Fibroblast of villous mesenchyme (primary cell): ENCODE measurements around the gene LSP1. TPM values are rescaled to one million over a fixed set of nuclear protein-coding genes. Genes with fewer than 3 reads are reported as not detected.

Experiments
- DNase-seq: peaks from one replicate; pipeline ENCODE4 v3.0.0-alpha.2; 2010; ENCODE audit warnings: low read depth
- H3K4me3 ChIP-seq: 2 replicates; pipeline ENCODE4 v1.5.1; 2011; ENCODE audit warnings: low read depth, mild to moderate bottlenecking, low read length
- CTCF ChIP-seq: IDR thresholded peaks from 2 replicates; pipeline ENCODE4 v1.5.1; 2012; ENCODE audit warnings: low read depth, mild to moderate bottlenecking, low read length; ENCODE audit not compliant: insufficient read depth
- total RNA-seq: library from RNA; depleted of rRNA; stranded (reverse); fragments of >200 nt; gene quantifications from 2 replicates; pipeline ENCODE4 v1.2.3, GENCODE V29; 2012

The LSP1 gene
- total RNA-seq, 1 donor: not detected

GRCh38 chr11:1913271-1914060 is 60.6 kb downstream of the LSP1 start:
- DNase-seq: no peak
- no peak for TF ChIP-seq CTCF
- H3K4me3 ChIP-seq: no peak overlapping the region

- TF ChIP-seq CTCF: no peak
- H3K4me3 ChIP-seq: no peak overlapping the region
- no peak for DNase-seq
These were observed 62.9 kb downstream of the LSP1 start for GRCh38 chr11:1915795-1916131.

GRCh38 chr11:1916132-1916985 is 63.5 kb downstream of the LSP1 start:
- no peak for TF ChIP-seq CTCF
- DNase-seq: no peak
- no peak overlapping the region for H3K4me3 ChIP-seq

- no peak for DNase-seq
- no peak for TF ChIP-seq CTCF
- no peak overlapping the region for H3K4me3 ChIP-seq
These were observed 64.2 kb downstream of the LSP1 start for GRCh38 chr11:1916986-1917522.

GRCh38 chr11:1917523-1918435 is 64.9 kb downstream of the LSP1 start:
- peak; percentile 50 for TF ChIP-seq CTCF
- DNase-seq: no peak
- H3K4me3 ChIP-seq: no peak overlapping the region

- no peak for TF ChIP-seq CTCF
- H3K4me3 ChIP-seq: no peak overlapping the region
- DNase-seq: no peak
These were observed 65.8 kb downstream of the LSP1 start for GRCh38 chr11:1918436-1919315.
